ENCODE data around the gene MYO10. TPM values are rescaled to one million over a fixed set of nuclear protein-coding genes. Genes with fewer than 3 reads are reported as not detected.

Gene MYO10
- total RNA-seq, 1 donor from 2014 or later, result 23.1 TPM

DNA sequence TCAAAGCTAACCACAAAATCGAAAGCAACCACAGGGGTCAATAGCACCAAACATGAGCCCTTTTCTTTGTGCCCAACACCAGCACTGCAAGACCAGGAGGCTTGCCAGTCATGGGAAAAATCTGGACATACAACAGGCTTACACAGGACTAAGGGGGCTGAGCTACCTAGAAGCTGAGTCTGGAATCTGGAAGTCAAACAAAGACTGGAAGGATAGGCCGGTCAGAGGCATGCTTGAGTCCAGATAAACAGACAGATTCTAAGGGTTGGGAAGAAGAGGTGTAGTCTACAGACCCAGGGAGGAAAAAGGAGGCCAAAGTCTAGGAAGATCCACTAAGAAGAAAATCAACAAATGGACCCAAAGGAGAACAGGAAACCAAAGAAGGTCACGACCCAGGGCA is 73.3 kb downstream of the MYO10 start:
- TF ChIP-seq, protein P1, sequence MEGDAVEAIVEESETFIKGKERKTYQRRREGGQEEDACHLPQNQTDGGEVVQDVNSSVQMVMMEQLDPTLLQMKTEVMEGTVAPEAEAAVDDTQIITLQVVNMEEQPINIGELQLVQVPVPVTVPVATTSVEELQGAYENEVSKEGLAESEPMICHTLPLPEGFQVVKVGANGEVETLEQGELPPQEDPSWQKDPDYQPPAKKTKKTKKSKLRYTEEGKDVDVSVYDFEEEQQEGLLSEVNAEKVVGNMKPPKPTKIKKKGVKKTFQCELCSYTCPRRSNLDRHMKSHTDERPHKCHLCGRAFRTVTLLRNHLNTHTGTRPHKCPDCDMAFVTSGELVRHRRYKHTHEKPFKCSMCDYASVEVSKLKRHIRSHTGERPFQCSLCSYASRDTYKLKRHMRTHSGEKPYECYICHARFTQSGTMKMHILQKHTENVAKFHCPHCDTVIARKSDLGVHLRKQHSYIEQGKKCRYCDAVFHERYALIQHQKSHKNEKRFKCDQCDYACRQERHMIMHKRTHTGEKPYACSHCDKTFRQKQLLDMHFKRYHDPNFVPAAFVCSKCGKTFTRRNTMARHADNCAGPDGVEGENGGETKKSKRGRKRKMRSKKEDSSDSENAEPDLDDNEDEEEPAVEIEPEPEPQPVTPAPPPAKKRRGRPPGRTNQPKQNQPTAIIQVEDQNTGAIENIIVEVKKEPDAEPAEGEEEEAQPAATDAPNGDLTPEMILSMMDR (IDR thresholded peaks at IDR 0.05; ENCODE audit: partially characterized antibody, unreplicated experiment), result no peak
- Mint-ChIP-seq H3K9me3 (ENCODE audit: unreplicated experiment) (peaks cover 17% of the 10 kb centered on the region), H3K4me1 (ENCODE audit: low read depth, unreplicated experiment) (peaks cover 59% of the 10 kb centered on the region), H3K4me3 (ENCODE audit: unreplicated experiment) (no peak overlapping the region), H3K27me3 (ENCODE audit: unreplicated experiment) (peaks cover 15% of the 10 kb centered on the region), H3K27ac (ENCODE audit: unreplicated experiment) (peak overlapping the region; percentile 48), H3K36me3 (ENCODE audit: unreplicated experiment) (no peaks in the 10 kb centered on the region)
- no peak for DNase-seq

DNA sequence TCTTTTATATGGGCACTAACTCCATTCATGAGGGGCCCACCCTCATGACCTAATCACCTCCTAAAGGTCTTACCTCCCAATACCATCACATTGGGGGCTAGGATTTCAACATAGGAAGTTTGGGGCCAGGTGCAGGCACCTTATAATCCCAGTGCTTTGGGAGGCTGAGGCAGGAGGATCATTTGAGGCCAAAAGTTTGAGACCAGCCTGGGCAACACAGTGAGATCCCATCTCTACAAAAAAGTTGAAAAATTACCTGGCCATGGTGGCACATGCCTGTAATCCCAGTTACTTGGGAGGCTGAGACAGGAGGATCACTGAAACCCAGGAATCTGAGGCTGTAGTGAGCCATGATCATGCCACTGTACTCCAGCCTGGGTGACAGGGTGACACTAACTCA is 76.7 kb downstream of the MYO10 start:
- TF ChIP-seq, protein P1 (IDR thresholded peaks at IDR 0.05; ENCODE audit: partially characterized antibody, unreplicated experiment), result no peak
- H3K4me1 Mint-ChIP-seq (ENCODE audit: low read depth, unreplicated experiment), result peaks cover 53% of the 10 kb centered on the region
- no peak for DNase-seq
- H3K27ac Mint-ChIP-seq (ENCODE audit: unreplicated experiment), result no peak overlapping the region
- no peaks in the 10 kb centered on the region for H3K36me3 Mint-ChIP-seq (ENCODE audit: unreplicated experiment)
- peaks cover 19% of the 10 kb centered on the region for H3K9me3 Mint-ChIP-seq (ENCODE audit: unreplicated experiment)
- no peak overlapping the region for H3K4me3 Mint-ChIP-seq (ENCODE audit: unreplicated experiment)
- peaks cover 14% of the 10 kb centered on the region for H3K27me3 Mint-ChIP-seq (ENCODE audit: unreplicated experiment)

DNA sequence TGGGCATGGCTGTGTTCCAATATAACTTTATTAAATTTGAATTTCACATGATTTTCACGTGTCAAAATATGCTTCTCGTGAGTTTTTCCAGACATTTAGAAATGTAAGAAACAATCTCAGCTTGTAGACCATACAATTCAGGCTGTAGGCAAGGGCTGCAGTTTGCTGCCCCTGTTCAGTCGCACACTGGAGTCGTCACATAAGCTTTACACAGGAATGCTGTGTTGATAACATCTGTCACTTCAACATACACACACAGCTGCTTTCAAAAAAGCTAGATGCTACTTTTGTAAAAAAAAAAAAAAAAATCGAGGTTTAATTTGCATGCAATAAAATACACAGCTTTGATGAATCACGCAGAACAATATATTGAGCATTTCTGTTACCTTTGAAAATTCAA is 77.9 kb downstream of the MYO10 start:
- Mint-ChIP-seq H3K4me3 (ENCODE audit: unreplicated experiment) (no peak overlapping the region), H3K9me3 (ENCODE audit: unreplicated experiment) (peaks cover 19% of the 10 kb centered on the region), H3K27ac (ENCODE audit: unreplicated experiment) (no peak overlapping the region), H3K27me3 (ENCODE audit: unreplicated experiment) (peaks cover 15% of the 10 kb centered on the region), H3K4me1 (ENCODE audit: low read depth, unreplicated experiment) (peaks cover 52% of the 10 kb centered on the region), H3K36me3 (ENCODE audit: unreplicated experiment) (no peaks in the 10 kb centered on the region)
- DNase-seq, result no peak
- TF ChIP-seq, protein P1 (IDR thresholded peaks at IDR 0.05; ENCODE audit: partially characterized antibody, unreplicated experiment), result no peak

DNA sequence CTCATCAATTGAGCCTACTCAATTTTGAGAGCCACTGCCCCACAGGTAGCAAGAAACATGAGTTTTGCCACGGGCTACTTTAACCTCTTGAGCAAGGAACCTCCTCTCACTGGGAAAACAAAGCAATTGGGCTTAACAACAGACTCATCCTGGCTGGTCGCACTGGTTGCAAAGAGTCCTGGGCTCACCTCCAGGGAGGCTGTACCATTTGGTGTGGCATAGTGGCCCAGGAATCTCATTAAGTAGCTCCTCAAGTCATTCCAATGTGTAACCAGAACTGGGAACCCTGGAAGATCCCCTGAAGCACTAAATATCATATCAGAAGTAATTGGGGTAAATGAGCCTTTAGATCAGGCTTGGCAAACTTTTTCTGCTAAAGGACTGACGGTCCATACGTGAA is 78.5 kb downstream of the MYO10 start:
- H3K27ac Mint-ChIP-seq (ENCODE audit: unreplicated experiment), result peak overlapping the region; percentile 25
- TF ChIP-seq, protein P1 (IDR thresholded peaks at IDR 0.05; ENCODE audit: partially characterized antibody, unreplicated experiment), result no peak
- H3K27me3 Mint-ChIP-seq (ENCODE audit: unreplicated experiment), result peaks cover 15% of the 10 kb centered on the region
- peaks cover 19% of the 10 kb centered on the region for H3K9me3 Mint-ChIP-seq (ENCODE audit: unreplicated experiment)
- H3K4me3 Mint-ChIP-seq (ENCODE audit: unreplicated experiment), result no peak overlapping the region
- H3K4me1 Mint-ChIP-seq (ENCODE audit: low read depth, unreplicated experiment), result peaks cover 52% of the 10 kb centered on the region
- no peak for DNase-seq
- no peaks in the 10 kb centered on the region for H3K36me3 Mint-ChIP-seq (ENCODE audit: unreplicated experiment)

DNA sequence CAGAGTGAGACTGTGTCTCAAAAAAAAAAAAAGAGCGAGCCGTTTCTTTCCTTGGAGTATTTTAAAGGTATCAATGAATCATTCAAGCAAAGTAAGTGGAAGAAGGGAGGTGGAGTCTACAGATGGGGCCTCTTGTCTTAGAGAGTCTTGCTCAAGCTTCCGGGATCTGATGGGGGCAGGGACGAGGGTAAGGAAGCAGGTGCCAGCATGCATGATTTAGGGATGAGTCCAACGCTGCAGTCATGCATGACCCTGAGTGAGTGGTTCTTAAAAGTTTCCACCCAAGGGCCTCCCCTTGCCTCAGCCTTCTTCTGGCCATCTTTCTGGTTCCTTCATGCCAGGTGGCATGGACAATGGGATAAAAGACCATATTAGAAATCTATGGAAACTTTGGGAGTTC is 79.6 kb downstream of the MYO10 start:
- DNase-seq, result no peak
- TF ChIP-seq, protein P1 (IDR thresholded peaks at IDR 0.05; ENCODE audit: partially characterized antibody, unreplicated experiment), result no peak
- Mint-ChIP-seq H3K36me3 (ENCODE audit: unreplicated experiment) (no peaks in the 10 kb centered on the region), H3K4me1 (ENCODE audit: low read depth, unreplicated experiment) (peaks cover 49% of the 10 kb centered on the region), H3K27ac (ENCODE audit: unreplicated experiment) (peak overlapping the region; percentile 90), H3K27me3 (ENCODE audit: unreplicated experiment) (peaks cover 15% of the 10 kb centered on the region), H3K4me3 (ENCODE audit: unreplicated experiment) (peak overlapping the region; percentile 71), H3K9me3 (ENCODE audit: unreplicated experiment) (peaks cover 19% of the 10 kb centered on the region)

Measured in glutamatergic neuron (in vitro differentiated cells).